ENCODE results near the gene METTL9.

Gene METTL9

DNA sequence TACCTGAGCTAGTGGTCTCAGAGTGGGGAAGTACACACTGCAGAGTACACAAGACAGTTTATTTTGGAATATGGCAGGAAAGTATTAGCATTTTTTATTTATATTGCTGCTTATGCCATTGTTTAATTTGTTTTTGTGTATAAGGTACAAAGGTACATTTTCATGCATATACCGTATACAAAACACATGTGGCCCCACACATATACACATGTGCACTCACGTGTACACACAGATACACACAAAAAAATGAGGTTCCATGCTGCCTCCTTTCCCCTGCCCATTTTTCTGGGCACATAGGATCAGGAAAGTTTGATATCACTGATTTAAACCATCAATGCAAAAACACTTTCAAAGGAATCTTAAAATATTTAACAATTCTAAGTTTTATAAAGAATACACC lies 40.1 kb downstream of the METTL9 start:
- ChIA-PET POLR2A (no interaction called here), CTCF (interaction anchor here (0.6 to 2.4 kb wide), 7 partner anchors 8 to 68 kb away, joined by 3 to 11 read pairs (median 3); no protein-coding TSS in a partner anchor)
- no peak overlapping the region for H3K27ac ChIP-seq (ENCODE audit: extremely low read depth, low read depth, low read length)
- no peak for TF ChIP-seq ZNF530 (tag by site-specific recombination; IDR thresholded peaks at IDR 0.05; ENCODE audit: low read depth)
- no peak for TF ChIP-seq KLF9 (tag by site-specific recombination; IDR thresholded peaks at IDR 0.05; ENCODE audit: low read depth)
- TF ChIP-seq ZNF621 (tag by site-specific recombination; IDR thresholded peaks at IDR 0.05): no peak
- TF ChIP-seq ZNF146 (tag by site-specific recombination; IDR thresholded peaks at IDR 0.05): no peak
- no peak for TF ChIP-seq ZNF561 (tag by site-specific recombination; IDR thresholded peaks at IDR 0.05; ENCODE audit: borderline replicate concordance)
- TF ChIP-seq ZFP41 (tag by site-specific recombination; IDR thresholded peaks at IDR 0.05; ENCODE audit: borderline replicate concordance): no peak
- H3K4me1 ChIP-seq (ENCODE audit: control insufficient read depth, insufficient read depth, low read length): no peaks in the 10 kb centered on the region
- H3K9me3 ChIP-seq (ENCODE audit: control insufficient read depth, insufficient read depth, low read depth, low read length): no peaks in the 10 kb centered on the region
- H3K36me3 ChIP-seq (ENCODE audit: control insufficient read depth in 2 of 2, insufficient read depth in 1 of 2, low read length in 2 of 2): peaks cover 0 to under 1% of the 10 kb centered on the region in 2 experiments; a peak in 1 of 3 replicates
- no peak overlapping the region for H3K4me3 ChIP-seq (ENCODE audit: low read depth, low read length)

DNA sequence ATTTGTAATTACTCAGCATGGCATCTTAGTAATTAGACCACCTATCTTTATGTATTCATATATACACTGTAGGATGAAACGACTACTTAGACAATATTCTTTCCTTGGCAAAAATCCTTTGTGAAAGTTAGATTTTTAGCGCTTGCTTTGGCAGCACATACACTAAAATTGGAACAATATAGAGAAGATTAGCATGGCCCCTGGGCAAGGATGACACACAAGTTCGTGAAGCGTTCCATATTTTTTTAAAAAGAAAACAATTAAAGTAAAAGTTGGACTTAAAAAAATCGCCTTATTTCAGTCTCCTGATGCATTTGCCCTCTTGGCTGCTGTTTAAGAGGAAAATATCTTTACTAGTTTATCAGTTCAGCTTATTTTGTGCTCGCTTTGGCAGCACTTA lies 42.5 kb downstream of the METTL9 start:
- ChIA-PET POLR2A (interaction anchor here (0.6 kb wide), 1 partner anchor 308 kb away, joined by 7 read pairs; no protein-coding TSS in a partner anchor), CTCF (interaction anchor here (0.6 to 3.0 kb wide), 7 partner anchors 15 to 1134 kb away, joined by 3 to 20 read pairs (median 5); no protein-coding TSS in a partner anchor)

More for the DNA sequence above, 42.5 kb downstream of the METTL9 start:
- Histone ChIP-seq H3K4me1 (ENCODE audit: control insufficient read depth, insufficient read depth, low read length) (no peaks in the 10 kb centered on the region), H3K36me3 (ENCODE audit: control insufficient read depth in 2 of 2, insufficient read depth in 1 of 2, low read length in 2 of 2) (peaks cover 0 to under 1% of the 10 kb centered on the region in 2 experiments; a peak in 1 of 3 replicates), H3K4me3 (ENCODE audit: low read depth, low read length) (no peak overlapping the region), H3K27ac (ENCODE audit: extremely low read depth, low read depth, low read length) (no peak overlapping the region), H3K9me3 (ENCODE audit: control insufficient read depth, insufficient read depth, low read depth, low read length) (no peaks in the 10 kb centered on the region)
- TF ChIP-seq ZNF19 (tag by site-specific recombination; IDR thresholded peaks at IDR 0.05; ENCODE audit: low read depth): no peak
- no peak for TF ChIP-seq ZFP3 (tag by site-specific recombination; IDR thresholded peaks at IDR 0.05; ENCODE audit: low read depth)
- no peak for TF ChIP-seq BCL11A (tag by site-specific recombination; IDR thresholded peaks at IDR 0.05; ENCODE audit: low read depth)
- TF ChIP-seq, protein P1, sequence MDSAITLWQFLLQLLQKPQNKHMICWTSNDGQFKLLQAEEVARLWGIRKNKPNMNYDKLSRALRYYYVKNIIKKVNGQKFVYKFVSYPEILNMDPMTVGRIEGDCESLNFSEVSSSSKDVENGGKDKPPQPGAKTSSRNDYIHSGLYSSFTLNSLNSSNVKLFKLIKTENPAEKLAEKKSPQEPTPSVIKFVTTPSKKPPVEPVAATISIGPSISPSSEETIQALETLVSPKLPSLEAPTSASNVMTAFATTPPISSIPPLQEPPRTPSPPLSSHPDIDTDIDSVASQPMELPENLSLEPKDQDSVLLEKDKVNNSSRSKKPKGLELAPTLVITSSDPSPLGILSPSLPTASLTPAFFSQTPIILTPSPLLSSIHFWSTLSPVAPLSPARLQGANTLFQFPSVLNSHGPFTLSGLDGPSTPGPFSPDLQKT (IDR thresholded peaks at IDR 0.05; ENCODE audit: borderline replicate concordance, low read depth, low read length): no peak
- TF ChIP-seq, protein P2, sequence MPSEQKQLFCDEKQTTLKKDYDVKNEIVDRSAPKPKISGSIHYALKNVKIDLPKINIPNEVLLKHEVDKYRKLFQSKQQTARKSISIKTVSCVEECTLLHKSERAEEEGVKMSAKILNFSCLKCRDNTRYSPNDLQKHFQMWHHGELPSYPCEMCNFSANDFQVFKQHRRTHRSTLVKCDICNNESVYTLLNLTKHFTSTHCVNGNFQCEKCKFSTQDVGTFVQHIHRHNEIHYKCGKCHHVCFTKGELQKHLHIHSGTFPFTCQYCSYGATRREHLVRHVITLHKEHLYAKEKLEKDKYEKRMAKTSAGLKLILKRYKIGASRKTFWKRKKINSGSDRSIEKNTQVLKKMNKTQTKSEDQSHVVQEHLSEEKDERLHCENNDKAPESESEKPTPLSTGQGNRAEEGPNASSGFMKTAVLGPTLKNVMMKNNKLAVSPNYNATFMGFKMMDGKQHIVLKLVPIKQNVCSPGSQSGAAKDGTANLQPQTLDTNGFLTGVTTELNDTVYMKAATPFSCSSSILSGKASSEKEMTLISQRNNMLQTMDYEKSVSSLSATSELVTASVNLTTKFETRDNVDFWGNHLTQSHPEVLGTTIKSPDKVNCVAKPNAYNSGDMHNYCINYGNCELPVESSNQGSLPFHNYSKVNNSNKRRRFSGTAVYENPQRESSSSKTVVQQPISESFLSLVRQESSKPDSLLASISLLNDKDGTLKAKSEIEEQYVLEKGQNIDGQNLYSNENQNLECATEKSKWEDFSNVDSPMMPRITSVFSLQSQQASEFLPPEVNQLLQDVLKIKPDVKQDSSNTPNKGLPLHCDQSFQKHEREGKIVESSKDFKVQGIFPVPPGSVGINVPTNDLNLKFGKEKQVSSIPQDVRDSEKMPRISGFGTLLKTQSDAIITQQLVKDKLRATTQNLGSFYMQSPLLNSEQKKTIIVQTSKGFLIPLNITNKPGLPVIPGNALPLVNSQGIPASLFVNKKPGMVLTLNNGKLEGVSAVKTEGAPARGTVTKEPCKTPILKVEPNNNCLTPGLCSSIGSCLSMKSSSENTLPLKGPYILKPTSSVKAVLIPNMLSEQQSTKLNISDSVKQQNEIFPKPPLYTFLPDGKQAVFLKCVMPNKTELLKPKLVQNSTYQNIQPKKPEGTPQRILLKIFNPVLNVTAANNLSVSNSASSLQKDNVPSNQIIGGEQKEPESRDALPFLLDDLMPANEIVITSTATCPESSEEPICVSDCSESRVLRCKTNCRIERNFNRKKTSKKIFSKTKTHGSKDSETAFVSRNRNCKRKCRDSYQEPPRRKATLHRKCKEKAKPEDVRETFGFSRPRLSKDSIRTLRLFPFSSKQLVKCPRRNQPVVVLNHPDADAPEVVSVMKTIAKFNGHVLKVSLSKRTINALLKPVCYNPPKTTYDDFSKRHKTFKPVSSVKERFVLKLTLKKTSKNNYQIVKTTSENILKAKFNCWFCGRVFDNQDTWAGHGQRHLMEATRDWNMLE (tag by site-specific recombination; conservative IDR thresholded peaks at IDR 0.05; ENCODE audit: low read depth): no peak
- no peak for TF ChIP-seq PRDM1 (tag by site-specific recombination; IDR thresholded peaks at IDR 0.05)
- no peak for TF ChIP-seq KLF16 (tag by site-specific recombination; IDR thresholded peaks at IDR 0.05)
- no peak for TF ChIP-seq ZNF394 (tag by site-specific recombination; IDR thresholded peaks at IDR 0.05; ENCODE audit: borderline replicate concordance)
- TF ChIP-seq, protein P3, sequence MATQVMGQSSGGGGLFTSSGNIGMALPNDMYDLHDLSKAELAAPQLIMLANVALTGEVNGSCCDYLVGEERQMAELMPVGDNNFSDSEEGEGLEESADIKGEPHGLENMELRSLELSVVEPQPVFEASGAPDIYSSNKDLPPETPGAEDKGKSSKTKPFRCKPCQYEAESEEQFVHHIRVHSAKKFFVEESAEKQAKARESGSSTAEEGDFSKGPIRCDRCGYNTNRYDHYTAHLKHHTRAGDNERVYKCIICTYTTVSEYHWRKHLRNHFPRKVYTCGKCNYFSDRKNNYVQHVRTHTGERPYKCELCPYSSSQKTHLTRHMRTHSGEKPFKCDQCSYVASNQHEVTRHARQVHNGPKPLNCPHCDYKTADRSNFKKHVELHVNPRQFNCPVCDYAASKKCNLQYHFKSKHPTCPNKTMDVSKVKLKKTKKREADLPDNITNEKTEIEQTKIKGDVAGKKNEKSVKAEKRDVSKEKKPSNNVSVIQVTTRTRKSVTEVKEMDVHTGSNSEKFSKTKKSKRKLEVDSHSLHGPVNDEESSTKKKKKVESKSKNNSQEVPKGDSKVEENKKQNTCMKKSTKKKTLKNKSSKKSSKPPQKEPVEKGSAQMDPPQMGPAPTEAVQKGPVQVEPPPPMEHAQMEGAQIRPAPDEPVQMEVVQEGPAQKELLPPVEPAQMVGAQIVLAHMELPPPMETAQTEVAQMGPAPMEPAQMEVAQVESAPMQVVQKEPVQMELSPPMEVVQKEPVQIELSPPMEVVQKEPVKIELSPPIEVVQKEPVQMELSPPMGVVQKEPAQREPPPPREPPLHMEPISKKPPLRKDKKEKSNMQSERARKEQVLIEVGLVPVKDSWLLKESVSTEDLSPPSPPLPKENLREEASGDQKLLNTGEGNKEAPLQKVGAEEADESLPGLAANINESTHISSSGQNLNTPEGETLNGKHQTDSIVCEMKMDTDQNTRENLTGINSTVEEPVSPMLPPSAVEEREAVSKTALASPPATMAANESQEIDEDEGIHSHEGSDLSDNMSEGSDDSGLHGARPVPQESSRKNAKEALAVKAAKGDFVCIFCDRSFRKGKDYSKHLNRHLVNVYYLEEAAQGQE (tag by site-specific recombination; IDR thresholded peaks at IDR 0.05): no peak
